Spleen (tissue), 11 donors: ENCODE results near the gene MFSD6L. TPM values are rescaled to one million over a fixed set of nuclear protein-coding genes. Genes with fewer than 3 reads are reported as not detected.

ENCODE experiments used
- DNase-seq: peaks from one replicate; pipeline ENCODE4 v3.0.0-alpha.2; 2020
- H3K27ac ChIP-seq, 8 donors: fragments of 200-600 bp; sonication (generic) in 7 of 8; 1 replicate in 4 of 8; 2 replicates in 4 of 8; pipeline versions ENCODE4 v1.5.0 to v1.8.0; 2016 to 2021; ENCODE audit warnings: inconsistent platforms in 4 of 8, mild to moderate bottlenecking in 4 of 8, moderate library complexity in 1 of 8
- H3K27me3 ChIP-seq, 7 donors: fragments of 200-600 bp; sonication (generic) in 6 of 7; replicated peaks in 1 of 7; 1 replicate in 4 of 7; 2 replicates in 3 of 7; pipeline versions ENCODE4 v1.5.0 to v1.8.0; 2016 to 2021; ENCODE audit warnings: inconsistent platforms in 3 of 7, mild to moderate bottlenecking in 1 of 7
- H3K36me3 ChIP-seq, 6 donors: fragments of 200-600 bp; sonication (generic) in 5 of 6; 1 replicate in 4 of 6; 2 replicates in 2 of 6; pipeline versions ENCODE4 v1.5.0 to v1.8.0; 2016 to 2021; ENCODE audit warnings: inconsistent platforms in 2 of 6
- H3K4me1 ChIP-seq, 6 donors: fragments of 200-600 bp; sonication (generic) in 5 of 6; 1 replicate in 3 of 6; 2 replicates in 3 of 6; pipeline versions ENCODE4 v1.5.0 to v1.8.0; 2016 to 2021; ENCODE audit warnings: inconsistent platforms in 3 of 6
- H3K4me3 ChIP-seq, 8 donors: fragments of 200-600 bp; sonication (generic) in 7 of 8; 1 replicate in 4 of 8; 2 replicates in 4 of 8; pipeline versions ENCODE4 v1.5.0 to v1.8.0; 2016 to 2021; ENCODE audit warnings: inconsistent platforms in 4 of 8, mild to moderate bottlenecking in 4 of 8, moderate library complexity in 2 of 8
- H3K9me3 ChIP-seq, 8 donors: fragments of 200-600 bp; sonication (generic) in 7 of 8; 1 replicate in 4 of 8; 2 replicates in 4 of 8; pipeline versions ENCODE4 v1.5.0 to v1.8.0; 2016 to 2021; ENCODE audit warnings: inconsistent platforms in 4 of 8
- POLR2A ChIP-seq, 3 donors: fragments of 450-650 bp; IDR thresholded peaks; one replicate each; pipeline ENCODE4 v1.5.1; 2017; ENCODE audit warnings: antibody characterized with exemption in 3 of 3, mild to moderate bottlenecking in 1 of 3
- POLR2AphosphoS5 ChIP-seq, 3 donors: sonication (generic); formaldehyde crosslinking; IDR thresholded peaks; one replicate each; pipeline ENCODE4 v1.5.1; 2017; ENCODE audit warnings: antibody characterized with exemption in 3 of 3
- WGBS, 5 donors: extraction: QIAGEN DNeasy Blood & Tissue Kit in 3 of 5; methylation state at CpG; one replicate each; pipeline versions ENCODE4 v1.1.5 to v1.1.7; 2013 to 2018; 5-methylcytosine and 5-hydroxymethylcytosine counted together
- intact Hi-C: fragments of 100-400 bp; cut with DNase I; formaldehyde crosslinking; loops from one replicate; pipeline ENCODE4 v1.15.0; 2023; ENCODE audit warnings: low total_unique reads
- polyA plus RNA-seq, 3 donors: library from polyadenylated mRNA; stranded (reverse); fragments of 200-250 nt; gene quantifications; one replicate each; pipeline ENCODE4 v1.2.1, GENCODE V29; 2013
- total RNA-seq, 7 donors: library from RNA; depleted of rRNA in 3 of 7; stranded (reverse); fragments of >200 nt in 3 of 7; fragmentation: NEBNext Ultra II Directional in 4 of 7; extraction: Animal tissue kit (Norgen Biotek cat#: 25700) in 4 of 7; gene quantifications; one replicate each; pipeline versions ENCODE4 v1.1.0 to v1.2.1, GENCODE V29; 2016 to 2021
- TF ChIP-seq, protein P1 (sequence below), 11 experiments: fragments of 200-600 bp in 7 of 11; fragments of 450-650 bp in 4 of 11; sonication (generic) in 4 of 11; IDR thresholded peaks in 8 of 11; conservative IDR thresholded peaks in 3 of 11; 1 replicate in 7 of 11; 2 replicates in 4 of 11; pipeline versions ENCODE4 v1.4.0 to v1.8.0; 2016 to 2021; ENCODE audit warnings: antibody characterized with exemption in 11 of 11, inconsistent platforms in 4 of 11, mild to moderate bottlenecking in 1 of 11
- donor health status: healthy with polysubstance abuse.
- donor health status: DM: no; HTN: no; CAD: no; lungs with moderate emphysema.
- donor health status: DM: no; HTN: no; CAD: no.
- donor health status: Bipolar disorder and iron deficiency.
- donor health status: healthy.
- donor health status: DM: no; HTN: no; CAD: no.
- donor health status: DM: yes; HTN: yes; CAD: no.

The MFSD6L gene
- total and polyA plus RNA-seq, 10 donors = 0.12 to 1.0 (median 0.37) TPM

- no peak overlapping the region for H3K4me3 ChIP-seq
- TF ChIP-seq POLR2A (IDR thresholded peaks at IDR 0.05) = no peak
- no peak for TF ChIP-seq POLR2AphosphoS5 (IDR thresholded peaks at IDR 0.05)
- TF ChIP-seq, protein P1, sequence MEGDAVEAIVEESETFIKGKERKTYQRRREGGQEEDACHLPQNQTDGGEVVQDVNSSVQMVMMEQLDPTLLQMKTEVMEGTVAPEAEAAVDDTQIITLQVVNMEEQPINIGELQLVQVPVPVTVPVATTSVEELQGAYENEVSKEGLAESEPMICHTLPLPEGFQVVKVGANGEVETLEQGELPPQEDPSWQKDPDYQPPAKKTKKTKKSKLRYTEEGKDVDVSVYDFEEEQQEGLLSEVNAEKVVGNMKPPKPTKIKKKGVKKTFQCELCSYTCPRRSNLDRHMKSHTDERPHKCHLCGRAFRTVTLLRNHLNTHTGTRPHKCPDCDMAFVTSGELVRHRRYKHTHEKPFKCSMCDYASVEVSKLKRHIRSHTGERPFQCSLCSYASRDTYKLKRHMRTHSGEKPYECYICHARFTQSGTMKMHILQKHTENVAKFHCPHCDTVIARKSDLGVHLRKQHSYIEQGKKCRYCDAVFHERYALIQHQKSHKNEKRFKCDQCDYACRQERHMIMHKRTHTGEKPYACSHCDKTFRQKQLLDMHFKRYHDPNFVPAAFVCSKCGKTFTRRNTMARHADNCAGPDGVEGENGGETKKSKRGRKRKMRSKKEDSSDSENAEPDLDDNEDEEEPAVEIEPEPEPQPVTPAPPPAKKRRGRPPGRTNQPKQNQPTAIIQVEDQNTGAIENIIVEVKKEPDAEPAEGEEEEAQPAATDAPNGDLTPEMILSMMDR (IDR thresholded peaks at IDR 0.05 in 8 of 11, conservative IDR thresholded peaks at IDR 0.05 in 3 of 11) = no peak
- intact Hi-C loops = no loop called here
- H3K4me1 ChIP-seq = peaks cover 0 to 4% (median 0%) of the 10 kb centered on the region in 6 donors
- no peak overlapping the region for H3K27ac ChIP-seq
- peaks cover 0 to 17% (median 11%) of the 10 kb centered on the region in 8 donors for H3K9me3 ChIP-seq
- no peak for DNase-seq
- WGBS, 5 donors = 41 to 58% (median 57%) methylated on average over 2 of the region's 2 CpGs
- H3K36me3 ChIP-seq = peaks cover 0 to 22% (median 0%) of the 10 kb centered on the region in 6 donors
- H3K27me3 ChIP-seq = peaks cover 0 to 12% (median 0%) of the 10 kb centered on the region in 7 donors
Measured at GRCh38 chr17:8825802-8826201, 26.6 kb upstream of the MFSD6L start.

DNA sequence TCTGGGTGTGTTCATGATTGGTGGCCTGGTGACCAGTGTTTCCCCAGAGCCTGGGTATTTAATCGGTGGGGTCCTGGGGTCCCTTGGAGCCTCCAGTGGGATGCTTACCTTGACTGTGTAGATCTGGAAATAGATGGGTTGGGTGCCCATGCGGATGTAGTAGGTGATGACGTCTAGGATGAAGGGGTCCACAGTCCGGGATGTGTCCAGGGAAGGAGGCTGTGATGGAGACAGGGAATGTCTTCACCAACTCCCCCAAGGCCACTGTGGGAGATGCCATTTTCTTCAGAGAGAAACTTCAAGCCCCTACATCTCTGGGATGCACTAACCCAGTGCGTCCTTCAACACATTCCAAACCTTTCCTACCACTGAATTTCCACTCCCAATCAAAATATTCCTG, 24.1 kb upstream of the MFSD6L start:
- no peak for DNase-seq
- intact Hi-C loops = no loop called here
- Histone ChIP-seq H3K9me3 (peaks cover 0 to 17% (median 11%) of the 10 kb centered on the region in 8 donors), H3K4me3 (no peak overlapping the region), H3K4me1 (peaks cover 0 to 4% (median 0%) of the 10 kb centered on the region in 6 donors), H3K27me3 (peaks cover 0 to 6% (median 0%) of the 10 kb centered on the region in 7 donors), H3K36me3 (peaks cover 0 to 22% (median 0%) of the 10 kb centered on the region in 6 donors), H3K27ac (no peak overlapping the region)
- TF ChIP-seq, protein P1 (IDR thresholded peaks at IDR 0.05 in 8 of 11, conservative IDR thresholded peaks at IDR 0.05 in 3 of 11) = no peak
- no peak for TF ChIP-seq POLR2AphosphoS5 (IDR thresholded peaks at IDR 0.05)
- no peak for TF ChIP-seq POLR2A (IDR thresholded peaks at IDR 0.05)
- WGBS, 5 donors = 89 to 98% (median 94%) methylated on average over 5 of the region's 5 CpGs

GRCh38 chr17:8822401-8823035, 23.4 kb upstream of the MFSD6L start:
- 81 to 87% (median 86%) methylated on average over 5 of the region's 5 CpGs for WGBS, 5 donors
- H3K9me3 ChIP-seq = peaks cover 0 to 17% (median 11%) of the 10 kb centered on the region in 8 donors
- no peak overlapping the region for H3K27ac ChIP-seq
- H3K27me3 ChIP-seq = peaks cover 0 to 4% (median 0%) of the 10 kb centered on the region in 7 donors
- H3K4me1 ChIP-seq = peaks cover 0 to 4% (median 0%) of the 10 kb centered on the region in 6 donors
- TF ChIP-seq POLR2A (IDR thresholded peaks at IDR 0.05) = no peak
- no peak for TF ChIP-seq POLR2AphosphoS5 (IDR thresholded peaks at IDR 0.05)
- TF ChIP-seq, protein P1 (IDR thresholded peaks at IDR 0.05 in 8 of 11, conservative IDR thresholded peaks at IDR 0.05 in 3 of 11) = no peak
- intact Hi-C loops = no loop called here
- peaks cover 0 to 22% (median 0%) of the 10 kb centered on the region in 6 donors for H3K36me3 ChIP-seq
- H3K4me3 ChIP-seq = no peak overlapping the region
- no peak for DNase-seq

DNA sequence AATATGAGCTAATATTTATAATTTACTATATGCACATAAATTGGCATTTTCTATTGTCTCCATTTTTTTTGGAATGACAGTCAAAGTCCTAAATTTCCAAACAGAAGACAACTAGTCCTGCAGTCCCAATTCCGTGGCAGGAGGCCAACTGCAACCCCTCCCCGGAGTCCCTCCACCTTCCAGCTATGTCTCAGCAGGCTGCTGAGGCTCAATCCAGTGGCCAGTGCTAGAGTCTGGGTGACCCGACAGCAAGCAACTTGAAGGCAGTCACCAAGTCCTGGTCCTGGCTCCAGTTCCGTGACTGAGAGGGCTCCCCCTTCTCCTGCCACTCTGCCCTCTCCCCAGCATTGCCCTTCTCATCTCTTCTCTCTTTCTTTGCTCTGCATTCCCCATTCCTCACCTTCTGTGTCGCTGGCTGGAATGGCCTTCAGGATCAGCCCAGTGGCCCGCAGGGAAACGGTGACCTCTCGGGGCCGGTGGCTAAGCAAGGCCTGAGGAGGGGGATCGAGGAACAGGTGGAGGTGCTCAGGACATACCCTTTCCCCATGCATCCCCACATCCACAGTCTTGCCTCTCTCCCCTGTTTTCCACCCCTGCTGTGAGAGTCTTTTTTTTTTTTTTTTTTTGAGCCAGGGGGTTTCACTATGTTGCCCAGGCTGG, 22.4 kb upstream of the MFSD6L start:
- no peak overlapping the region for H3K27ac ChIP-seq
- H3K36me3 ChIP-seq = peaks cover 0 to 22% (median 0%) of the 10 kb centered on the region in 6 donors
- no peak overlapping the region for H3K4me3 ChIP-seq
- 89 to 92% (median 91%) methylated on average over 10 of the region's 10 CpGs for WGBS, 5 donors
- no peak for DNase-seq
- H3K9me3 ChIP-seq = peaks cover 0 to 17% (median 11%) of the 10 kb centered on the region in 8 donors
- TF ChIP-seq POLR2A (IDR thresholded peaks at IDR 0.05) (no peak), POLR2AphosphoS5 (IDR thresholded peaks at IDR 0.05) (no peak)
- TF ChIP-seq, protein P1 (IDR thresholded peaks at IDR 0.05 in 8 of 11, conservative IDR thresholded peaks at IDR 0.05 in 3 of 11) = no peak
- peaks cover 0 to 4% (median 0%) of the 10 kb centered on the region in 7 donors for H3K27me3 ChIP-seq
- no peaks in the 10 kb centered on the region for H3K4me1 ChIP-seq
- intact Hi-C loops = no loop called here
